OCI-LY7 (cell line): ENCODE results near the gene RASA2. TPM values are rescaled to one million over a fixed set of nuclear protein-coding genes. Genes with fewer than 3 reads are reported as not detected.

Source experiments
- BruUV-seq: library from RNA; stranded (reverse); fragments of 400-500 nt; replicated peaks from 2 replicates; lab custom pipeline; 2021; lab: Mats Ljungman, UMichigan
- CTCF ChIA-PET: fragments of 300-600 bp; sonication (Branson Sonifier 250); formaldehyde crosslinking; loops from one replicate; lab custom pipeline; 2022; ENCODE audit warnings: antibody characterized with exemption; ENCODE audit not compliant: unreplicated experiment; lab: Charles Lee
- POLR2A ChIA-PET: fragments of 300-600 bp; sonication (Branson Sonifier 250); formaldehyde crosslinking; loops from one replicate; lab custom pipeline; 2022; ENCODE audit warnings: antibody characterized with exemption; lab: Charles Lee
- DNase-seq: peaks from one replicate; pipeline ENCODE4 v3.0.0-alpha.2; 2015; ENCODE audit warnings: low spot score
- H2AFZ ChIP-seq: fragments of 200-600 bp; sonication (generic), shearing (Covaris generic); 2 replicates; pipeline ENCODE4 v1.6.1; 2014; ENCODE audit warnings: mild to moderate bottlenecking, antibody characterized with exemption, low read length, moderate library complexity
- H3K27ac ChIP-seq: fragments of 200-600 bp; sonication (generic); 2 replicates; pipeline ENCODE4 v1.5.1; 2014; ENCODE audit warnings: mixed run types, low read depth, mild to moderate bottlenecking, moderate library complexity, low read length, inconsistent platforms; ENCODE audit not compliant: poor library complexity, severe bottlenecking
- H3K36me3 ChIP-seq: fragments of 200-600 bp; sonication (generic); 2 replicates; pipeline ENCODE4 v1.6.1; 2014; ENCODE audit warnings: mild to moderate bottlenecking, antibody characterized with exemption, low read length, moderate library complexity, mixed read lengths; ENCODE audit not compliant: insufficient read depth
- H3K4me1 ChIP-seq: fragments of 200-600 bp; sonication (generic); 2 replicates; pipeline ENCODE4 v1.5.1; 2014; ENCODE audit warnings: mild to moderate bottlenecking, low read length; ENCODE audit not compliant: insufficient read depth, poor library complexity, severe bottlenecking
- H3K4me2 ChIP-seq: fragments of 200-600 bp; sonication (generic); 2 replicates; pipeline ENCODE4 v1.6.1; 2014; ENCODE audit warnings: mild to moderate bottlenecking, low read length
- H3K4me3 ChIP-seq: fragments of 200-600 bp; sonication (generic); 2 replicates; pipeline ENCODE4 v1.5.1; 2014; ENCODE audit warnings: mild to moderate bottlenecking, low read depth, low read length; ENCODE audit not compliant: poor library complexity, severe bottlenecking
- H3K79me2 ChIP-seq: fragments of 200-600 bp; sonication (generic); 2 replicates; pipeline ENCODE4 v1.6.1; 2016; ENCODE audit warnings: low read depth, mild to moderate bottlenecking, low read length, moderate library complexity, mixed read lengths; ENCODE audit not compliant: insufficient read depth
- H3K9me2 ChIP-seq: fragments of 200-600 bp; sonication (generic); 2 replicates; pipeline ENCODE4 v1.6.1; 2016; ENCODE audit warnings: mild to moderate bottlenecking, low read length, mixed read lengths; ENCODE audit not compliant: insufficient read depth
- H3K9me3 ChIP-seq: fragments of 200-600 bp; sonication (generic); 2 replicates; pipeline ENCODE4 v1.6.1; 2014; ENCODE audit warnings: mild to moderate bottlenecking, mixed run types, low read length, mixed read lengths
- H4K20me1 ChIP-seq: fragments of 200-600 bp; sonication (generic); 2 replicates; pipeline ENCODE4 v1.6.1; 2014; ENCODE audit warnings: mild to moderate bottlenecking, antibody characterized with exemption, low read length, moderate library complexity, mixed read lengths; ENCODE audit not compliant: insufficient read depth
- EZH2phosphoT487 ChIP-seq: fragments of 200-600 bp; sonication (generic); IDR thresholded peaks from 2 replicates; pipeline ENCODE4 v1.6.1; 2018; ENCODE audit warnings: low read depth, borderline replicate concordance, mild to moderate bottlenecking, mixed run types, antibody characterized with exemption, low read length, moderate library complexity, mixed read lengths
- intact Hi-C: fragments of 100-400 bp; cut with micrococcal nuclease; formaldehyde crosslinking; loops from one replicate; pipeline ENCODE4 v1.10.0; 2022; ENCODE audit not compliant: unreplicated experiment
- total RNA-seq, 2 experiments: library from RNA; depleted of rRNA in 1 of 2; stranded (reverse); fragments of >200 nt in 1 of 2; shearing (Covaris generic) in 1 of 2; gene quantifications; 2 replicates each; pipeline ENCODE4 v1.2.3, GENCODE V29; 2014 to 2022
- TF ChIP-seq, protein P1 (sequence below): fragments of 200-600 bp; sonication (generic); conservative IDR thresholded peaks from 2 replicates; pipeline ENCODE4 v1.5.1; 2014; ENCODE audit warnings: mild to moderate bottlenecking, antibody characterized with exemption, low read length, moderate library complexity, mixed read lengths

The RASA2 gene
- total RNA-seq, 2 experiments from 2014 or later, result 11.0 to 21.7 TPM

DNA sequence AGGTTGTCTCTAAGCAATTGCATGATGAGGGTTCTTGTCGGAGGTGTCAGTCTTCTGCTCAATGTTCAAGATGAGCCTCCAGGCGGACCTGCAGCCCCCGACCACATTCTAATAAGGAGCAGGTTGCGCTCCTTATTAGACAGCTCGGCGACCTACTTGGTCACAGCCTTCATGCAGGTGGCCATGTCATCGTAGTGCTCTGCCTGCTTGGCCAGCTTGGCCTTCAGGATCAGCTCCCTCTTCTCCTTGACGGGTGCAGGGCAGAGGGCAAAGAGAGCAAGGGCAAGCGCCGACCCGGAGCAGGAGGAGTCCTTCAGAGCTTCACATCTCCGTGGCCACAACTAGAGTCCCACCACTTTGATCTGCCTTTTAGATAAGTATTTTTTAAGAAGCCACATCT lies 113.5 kb downstream of the RASA2 start:
- H3K9me3 ChIP-seq, result peaks cover 6% of the 10 kb centered on the region; the same call in 1 of the 2 replicates
- H3K9me2 ChIP-seq, result no peaks in the 10 kb centered on the region
- no peak overlapping the region for H3K4me2 ChIP-seq
- ChIA-PET POLR2A (no interaction called here), CTCF (no interaction called here)
- H3K4me1 ChIP-seq, result no peaks in the 10 kb centered on the region
- intact Hi-C loops, result no loop called here
- BruUV-seq, result no TSS peak
- no peak overlapping the region for H3K4me3 ChIP-seq
- no peak overlapping the region for H2AFZ ChIP-seq
- no peak for DNase-seq
- H4K20me1 ChIP-seq, result no peaks in the 10 kb centered on the region
- TF ChIP-seq, protein P1, sequence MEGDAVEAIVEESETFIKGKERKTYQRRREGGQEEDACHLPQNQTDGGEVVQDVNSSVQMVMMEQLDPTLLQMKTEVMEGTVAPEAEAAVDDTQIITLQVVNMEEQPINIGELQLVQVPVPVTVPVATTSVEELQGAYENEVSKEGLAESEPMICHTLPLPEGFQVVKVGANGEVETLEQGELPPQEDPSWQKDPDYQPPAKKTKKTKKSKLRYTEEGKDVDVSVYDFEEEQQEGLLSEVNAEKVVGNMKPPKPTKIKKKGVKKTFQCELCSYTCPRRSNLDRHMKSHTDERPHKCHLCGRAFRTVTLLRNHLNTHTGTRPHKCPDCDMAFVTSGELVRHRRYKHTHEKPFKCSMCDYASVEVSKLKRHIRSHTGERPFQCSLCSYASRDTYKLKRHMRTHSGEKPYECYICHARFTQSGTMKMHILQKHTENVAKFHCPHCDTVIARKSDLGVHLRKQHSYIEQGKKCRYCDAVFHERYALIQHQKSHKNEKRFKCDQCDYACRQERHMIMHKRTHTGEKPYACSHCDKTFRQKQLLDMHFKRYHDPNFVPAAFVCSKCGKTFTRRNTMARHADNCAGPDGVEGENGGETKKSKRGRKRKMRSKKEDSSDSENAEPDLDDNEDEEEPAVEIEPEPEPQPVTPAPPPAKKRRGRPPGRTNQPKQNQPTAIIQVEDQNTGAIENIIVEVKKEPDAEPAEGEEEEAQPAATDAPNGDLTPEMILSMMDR, result no peak
- TF ChIP-seq EZH2phosphoT487, result no peak
- H3K36me3 ChIP-seq, result peaks cover 13% of the 10 kb centered on the region
- H3K79me2 ChIP-seq, result no peaks in the 10 kb centered on the region
- no peak overlapping the region for H3K27ac ChIP-seq

DNA sequence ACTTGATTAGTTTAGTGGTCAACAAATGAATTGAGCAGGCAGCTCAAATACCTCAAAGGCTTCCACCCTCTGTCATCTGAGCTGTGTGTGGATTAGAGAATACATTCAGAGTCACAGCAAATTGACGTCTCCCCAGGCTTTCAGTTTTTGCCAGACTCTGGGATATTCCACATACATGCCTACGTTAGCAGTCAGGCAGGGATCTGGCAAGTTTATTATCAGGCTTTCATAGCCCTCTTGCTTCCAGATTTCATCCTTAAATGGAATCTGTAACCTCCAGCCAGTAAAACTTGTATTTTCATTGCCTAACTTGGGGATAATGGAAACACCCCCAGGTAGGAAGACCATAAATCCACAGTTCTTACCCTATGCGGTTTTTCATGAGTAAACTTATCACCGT lies 115.9 kb downstream of the RASA2 start:
- no peak overlapping the region for H3K4me3 ChIP-seq
- no peak overlapping the region for H3K27ac ChIP-seq
- ChIA-PET CTCF (no interaction called here), POLR2A (no interaction called here)
- peaks cover 6% of the 10 kb centered on the region; the same call in 1 of the 2 replicates for H3K9me3 ChIP-seq
- H3K79me2 ChIP-seq, result no peaks in the 10 kb centered on the region
- no peak overlapping the region for H3K4me2 ChIP-seq
- H3K36me3 ChIP-seq, result no peaks in the 10 kb centered on the region; the same call in 1 of the 2 replicates
- no peak overlapping the region for H2AFZ ChIP-seq
- DNase-seq, result no peak
- BruUV-seq, result no TSS peak
- no peak for TF ChIP-seq EZH2phosphoT487
- intact Hi-C loops, result no loop called here
- no peaks in the 10 kb centered on the region for H3K4me1 ChIP-seq
- no peaks in the 10 kb centered on the region for H3K9me2 ChIP-seq
- H4K20me1 ChIP-seq, result no peaks in the 10 kb centered on the region

GRCh38 chr3:141603473-141604035 lies 116.7 kb downstream of the RASA2 start:
- ChIA-PET CTCF (no interaction called here), POLR2A (no interaction called here)

More at GRCh38 chr3:141603473-141604035, 116.7 kb downstream of the RASA2 start:
- no peaks in the 10 kb centered on the region for H4K20me1 ChIP-seq
- H3K79me2 ChIP-seq, result no peaks in the 10 kb centered on the region
- H3K4me3 ChIP-seq, result no peak overlapping the region
- peaks cover 6% of the 10 kb centered on the region; the same call in 1 of the 2 replicates for H3K9me3 ChIP-seq
- no peak overlapping the region for H3K4me2 ChIP-seq
- no peak overlapping the region for H3K27ac ChIP-seq
- H3K4me1 ChIP-seq, result no peaks in the 10 kb centered on the region
- no peaks in the 10 kb centered on the region for H3K9me2 ChIP-seq
- no peak overlapping the region for H2AFZ ChIP-seq
- intact Hi-C loops, result no loop called here
- DNase-seq, result no peak
- BruUV-seq, result no TSS peak
- H3K36me3 ChIP-seq, result peaks cover 7% of the 10 kb centered on the region; the same call in 1 of the 2 replicates
- TF ChIP-seq, protein P1, result no peak
